Naive thymus-derived CD8-positive, alpha-beta T cell (primary cell): ENCODE data around the gene AMZ1. TPM values are rescaled to one million over a fixed set of nuclear protein-coding genes. Genes with fewer than 3 reads are reported as not detected.
"Not testable (repeated sequence)": the region's sequence is repeated elsewhere in the genome, so short reads cannot be mapped to it uniquely, and the experiment has no call there.

Experiments
- ATAC-seq, 2 donors: fragments of 150-1000 bp; cut with Tn5 transposase in 1 of 2; sonication (Bioruptor Pico), chemical (Tn5 transposase) in 1 of 2; 1 replicate in 1 of 2; 2 replicates in 1 of 2; pipeline ENCODE4 v1.10.0; 2021; ENCODE audit warnings: mild to moderate bottlenecking in 2 of 2, moderate library complexity in 2 of 2
- POLR2A ChIA-PET: fragments of 350-600 bp; sonication (Branson Sonifier 250); formaldehyde crosslinking; loops from one replicate; lab custom pipeline; 2021; ENCODE audit warnings: antibody characterized with exemption; lab: Charles Lee
- DNase-seq, 10 donors: peaks; one replicate each; pipeline versions ENCODE4 v3.0.0 to v3.0.0-alpha.2; 2020 to 2022
- H3K27ac Mint-ChIP-seq, 10 donors: one replicate each; pipeline ENCODE4 v1.8.0; 2020 to 2022; ENCODE audit warnings: mild to moderate bottlenecking in 10 of 10, mixed read lengths in 10 of 10, moderate library complexity in 4 of 10, inconsistent platforms in 1 of 10
- H3K27me3 Mint-ChIP-seq, 5 donors: one replicate each; pipeline ENCODE4 v1.8.0; 2021 to 2022; ENCODE audit warnings: mixed read lengths in 5 of 5
- H3K36me3 Mint-ChIP-seq, 3 donors: one replicate each; pipeline ENCODE4 v1.8.0; 2020 to 2022; ENCODE audit warnings: mixed read lengths in 3 of 3, mild to moderate bottlenecking in 2 of 3, inconsistent platforms in 1 of 3
- H3K4me1 Mint-ChIP-seq, 4 donors: one replicate each; pipeline ENCODE4 v1.8.0; 2021 to 2022; ENCODE audit warnings: mixed read lengths in 4 of 4
- H3K4me3 Mint-ChIP-seq, 10 donors: one replicate each; pipeline ENCODE4 v1.8.0; 2020 to 2022; ENCODE audit warnings: mild to moderate bottlenecking in 10 of 10, mixed read lengths in 10 of 10, moderate library complexity in 6 of 10, inconsistent platforms in 1 of 10
- H3K9me3 Mint-ChIP-seq, 9 donors: one replicate each; pipeline ENCODE4 v1.8.0; 2020 to 2022; ENCODE audit warnings: mixed read lengths in 9 of 9, mild to moderate bottlenecking in 3 of 9, inconsistent platforms in 1 of 9, moderate library complexity in 1 of 9
- polyA plus RNA-seq, 3 donors: library from polyadenylated mRNA; unstranded; fragments of 300-500 nt; fragmentation: Illumina TruSeq; gene quantifications; one replicate each; pipeline ENCODE4 v1.2.3, GENCODE V29; 2021
- total RNA-seq, 8 experiments: library from RNA in 2 of 8; stranded (reverse) in 2 of 8; gene quantifications; one replicate each; pipeline ENCODE4 v1.2.3 and lab custom pipeline; 2021 to 2026

The AMZ1 gene
- total and polyA plus RNA-seq, 5 experiments from 2014 or later = 0.05 TPM; not detected in 4

- POLR2A ChIA-PET = no interaction called here
- no peak for DNase-seq
These were observed 48.5 kb downstream of the AMZ1 start for GRCh38 chr7:2736411-2736914.

GRCh38 chr7:2737005-2737743 is 49.2 kb downstream of the AMZ1 start:
- H3K9me3 Mint-ChIP-seq, ATAC-seq, H3K27me3 Mint-ChIP-seq, POLR2A ChIA-PET, DNase-seq, H3K4me3 Mint-ChIP-seq: not testable (repeated sequence)
- Mint-ChIP-seq H3K36me3 (peaks cover 0 to 12% (median 7%) of the 10 kb centered on the region in 3 donors), H3K27ac (peak overlapping the region in 4 of 10 donors; percentile 37 to 76 (median 55)), H3K4me1 (peaks cover 18 to 47% (median 34%) of the 10 kb centered on the region in 4 donors)

More at GRCh38 chr7:2736411-2736914, 48.5 kb downstream of the AMZ1 start:
- Mint-ChIP-seq H3K27ac (peak overlapping the region in 3 of 10 donors; percentile 37 to 76 (median 62)), H3K4me3 (peak overlapping the region in 1 of 10 donors; percentile 29), H3K4me1 (peaks cover 18 to 50% (median 34%) of the 10 kb centered on the region in 4 donors), H3K27me3 (no peaks in the 10 kb centered on the region), H3K36me3 (peaks cover 0 to 18% (median 11%) of the 10 kb centered on the region in 3 donors), H3K9me3 (no peaks in the 10 kb centered on the region)
- ATAC-seq = no peak

- Mint-ChIP-seq H3K9me3 (no peaks in the 10 kb centered on the region), H3K4me3 (peak overlapping the region in 1 of 10 donors; percentile 43), H3K4me1 (peaks cover 18 to 45% (median 32%) of the 10 kb centered on the region in 4 donors), H3K27ac (peak overlapping the region in 4 of 10 donors; percentile 20 to 73 (median 50)), H3K36me3 (peaks cover 0 to 11% (median 7%) of the 10 kb centered on the region in 3 donors), H3K27me3 (no peaks in the 10 kb centered on the region)
- DNase-seq (no peak), ATAC-seq (no peak)
- POLR2A ChIA-PET = no interaction called here
These were observed 50.0 kb downstream of the AMZ1 start for GRCh38 chr7:2737771-2738540.

GRCh38 chr7:2738766-2739549 is 51.0 kb downstream of the AMZ1 start:
- peaks cover 17 to 37% (median 28%) of the 10 kb centered on the region in 4 donors for H3K4me1 Mint-ChIP-seq
- peaks cover 0 to 11% (median 5%) of the 10 kb centered on the region in 3 donors for H3K36me3 Mint-ChIP-seq
- H3K27me3 Mint-ChIP-seq = no peaks in the 10 kb centered on the region
- H3K27ac Mint-ChIP-seq = peak overlapping the region in 1 of 10 donors; percentile 56
- H3K9me3 Mint-ChIP-seq = no peaks in the 10 kb centered on the region
- no peak overlapping the region for H3K4me3 Mint-ChIP-seq
- POLR2A ChIA-PET = no interaction called here
- no peak for DNase-seq
- no peak for ATAC-seq

- POLR2A ChIA-PET, H3K27ac Mint-ChIP-seq, DNase-seq, H3K4me1 Mint-ChIP-seq, H3K4me3 Mint-ChIP-seq, H3K27me3 Mint-ChIP-seq, H3K9me3 Mint-ChIP-seq, ATAC-seq: not testable (repeated sequence)
- peaks cover 0 to 13% (median 6%) of the 10 kb centered on the region in 3 donors for H3K36me3 Mint-ChIP-seq
These were observed 55.7 kb downstream of the AMZ1 start for GRCh38 chr7:2743523-2744185.

- H3K9me3 Mint-ChIP-seq, ATAC-seq, POLR2A ChIA-PET, H3K27ac Mint-ChIP-seq, H3K4me1 Mint-ChIP-seq, H3K27me3 Mint-ChIP-seq, H3K4me3 Mint-ChIP-seq, DNase-seq: not testable (repeated sequence)
- peaks cover 0 to 22% (median 8%) of the 10 kb centered on the region in 3 donors for H3K36me3 Mint-ChIP-seq
These were observed 60.7 kb downstream of the AMZ1 start for GRCh38 chr7:2748684-2749083.

- no peaks in the 10 kb centered on the region for H3K27me3 Mint-ChIP-seq
- peaks cover under 1 to 22% (median 15%) of the 10 kb centered on the region in 3 donors for H3K36me3 Mint-ChIP-seq
- peaks cover 2 to 7% (median 4%) of the 10 kb centered on the region in 4 donors for H3K4me1 Mint-ChIP-seq
- H3K27ac Mint-ChIP-seq = no peak overlapping the region
- ATAC-seq (no peak), DNase-seq (no peak)
- POLR2A ChIA-PET = no interaction called here
- H3K9me3 Mint-ChIP-seq = peaks cover 0 to 2% (median 0%) of the 10 kb centered on the region in 9 donors
- no peak overlapping the region for H3K4me3 Mint-ChIP-seq
These were observed 62.0 kb downstream of the AMZ1 start for GRCh38 chr7:2750004-2750407.

GRCh38 chr7:2751086-2751485 is 63.1 kb downstream of the AMZ1 start:
- ATAC-seq (no peak), DNase-seq (no peak)
- POLR2A ChIA-PET = no interaction called here
- no peak overlapping the region for H3K4me3 Mint-ChIP-seq
- H3K27ac Mint-ChIP-seq = peak overlapping the region in 1 of 10 donors; percentile 37
- H3K36me3 Mint-ChIP-seq = peaks cover 11 to 30% (median 25%) of the 10 kb centered on the region in 3 donors
- H3K4me1 Mint-ChIP-seq = peaks cover 2 to 9% (median 3%) of the 10 kb centered on the region in 4 donors
- H3K27me3 Mint-ChIP-seq = no peaks in the 10 kb centered on the region
- peaks cover 0 to 4% (median 0%) of the 10 kb centered on the region in 9 donors for H3K9me3 Mint-ChIP-seq

GRCh38 chr7:2753148-2753547 is 65.1 kb downstream of the AMZ1 start:
- H3K36me3 Mint-ChIP-seq = peaks cover 19 to 40% (median 36%) of the 10 kb centered on the region in 3 donors
- no peak for ATAC-seq
- H3K9me3 Mint-ChIP-seq = peaks cover 0 to 4% (median 0%) of the 10 kb centered on the region in 9 donors

GRCh38 chr7:2754086-2754485 is 66.1 kb downstream of the AMZ1 start:
- no peak for DNase-seq
- Mint-ChIP-seq H3K27me3 (no peaks in the 10 kb centered on the region), H3K4me1 (peaks cover 1 to 20% (median 5%) of the 10 kb centered on the region in 4 donors), H3K4me3 (no peak overlapping the region), H3K9me3 (peaks cover 0 to 4% (median 0%) of the 10 kb centered on the region in 9 donors), H3K27ac (no peak overlapping the region), H3K36me3 (peaks cover 19 to 40% (median 36%) of the 10 kb centered on the region in 3 donors)
- ATAC-seq = no peak
- POLR2A ChIA-PET = interaction anchor here (0.5 kb wide), 1 partner anchor 62 kb away, joined by 5 read pairs; no protein-coding TSS in a partner anchor

More at GRCh38 chr7:2753148-2753547, 65.1 kb downstream of the AMZ1 start:
- Mint-ChIP-seq H3K27me3 (no peaks in the 10 kb centered on the region), H3K27ac (no peak overlapping the region), H3K4me3 (no peak overlapping the region), H3K4me1 (peaks cover 0 to 12% (median 3%) of the 10 kb centered on the region in 4 donors)
- POLR2A ChIA-PET = no interaction called here
- DNase-seq = no peak

- ATAC-seq = no peak
- POLR2A ChIA-PET = no interaction called here
- Mint-ChIP-seq H3K4me3 (no peak overlapping the region), H3K9me3 (peaks cover 0 to 4% (median 0%) of the 10 kb centered on the region in 9 donors), H3K4me1 (peaks cover 7 to 28% (median 10%) of the 10 kb centered on the region in 4 donors), H3K27me3 (no peaks in the 10 kb centered on the region), H3K36me3 (peaks cover 19 to 41% (median 30%) of the 10 kb centered on the region in 3 donors), H3K27ac (peak overlapping the region in 2 of 10 donors; percentile 25 to 34)
- no peak for DNase-seq
These were observed 66.9 kb downstream of the AMZ1 start for GRCh38 chr7:2754912-2755311.
